ENCODE data around the gene ZNF485. TPM values are rescaled to one million over a fixed set of nuclear protein-coding genes. Genes with fewer than 3 reads are reported as not detected.

The ZNF485 gene
- total and polyA plus RNA-seq, 10 of the 15 experiments (the other 5 are each of a cell fraction or from before 2014, with no cell fraction given), result 3.2 to 7.6 (median 5.1) TPM

GRCh38 chr10:43573250-43574000 is 32.8 kb upstream of the ZNF485 start (continued):
- TF ChIP-seq CEBPZ (IDR thresholded peaks at IDR 0.05; ENCODE audit: low read depth, low read length), result no peak

GRCh38 chr10:43574001-43574892 is 32.0 kb upstream of the ZNF485 start, which contains the start of gene ZNF239:
TSS of gene ZNF239 (minus strand) at chr10:43574616. CDS start at chr10:43558079, 16,537 bp downstream.
- WGBS (ENCODE audit: insufficient coverage, insufficient replicate concordance, low lambda C conversion rate, missing lambda C conversion rate), result 31% methylated on average over 48 of the region's 78 CpGs
- CTCF ChIA-PET, result interaction anchor here (1.6 kb wide), 1 partner anchor 33 kb away, joined by 4 read pairs; no protein-coding TSS in a partner anchor
- Histone ChIP-seq H3K27ac (ENCODE audit: control insufficient read depth, insufficient read depth) (no peak within 1 kb of the TSS), H3K4me2 (ENCODE audit: control insufficient read depth, insufficient read depth) (peak within 1 kb of the TSS; percentile 65), H3K79me2 (ENCODE audit: control insufficient read depth, insufficient read depth, low read length) (no peaks in the 10 kb centered on the region), H4K20me1 (ENCODE audit: control insufficient read depth, insufficient read depth) (no peaks in the 10 kb centered on the region), H3K9ac (ENCODE audit: control insufficient read depth, insufficient read depth, low read length) (peak within 1 kb of the TSS; percentile 19; the same call in 1 of the 2 replicates), H3K27me3 (replicated peaks in 1 of 2; ENCODE audit: control insufficient read depth in 2 of 2, insufficient read depth in 2 of 2, low read length in 1 of 2) (no peaks in the 10 kb centered on the region), H3K4me3 (peak within 1 kb of the TSS; percentile 38; the same call in 1 of the 2 replicates), H2AFZ (ENCODE audit: control insufficient read depth, low read depth, low read length) (peak within 1 kb of the TSS; percentile 68), H3K9me3 (replicated peaks; ENCODE audit: control insufficient read depth, insufficient read depth, low read length) (peaks cover 4% of the 10 kb centered on the region), H3K4me1 (ENCODE audit: control insufficient read depth, insufficient read depth, low read length) (no peaks in the 10 kb centered on the region), H3K36me3 (ENCODE audit: control insufficient read depth in 2 of 2, insufficient read depth in 2 of 2, low read length in 1 of 2) (no peaks in the 10 kb centered on the region)
- POLR2A ChIA-PET, result no interaction called here
- DNase-seq (ENCODE audit: low read depth, low spot score) (no peak), FAIRE-seq (no peak), ATAC-seq (peak; percentile 99)
- intact Hi-C loops (cut with micrococcal nuclease; ENCODE audit: unreplicated experiment), result no loop called here
- BruUV-seq (replicated peaks), result no TSS peak
- RAD21 ChIA-PET (ENCODE audit: unreplicated experiment), result interaction anchor here (1.3 kb wide), 1 partner anchor 21 kb away, joined by 4 read pairs; no protein-coding TSS in a partner anchor
- in situ Hi-C loops (cut with MboI), result no loop called here
- SMC1A ChIA-PET (ENCODE audit: uncharacterized antibody, unreplicated experiment), result interaction anchor here (1.2 kb wide), 1 partner anchor 21 kb away, joined by 3 read pairs; no protein-coding TSS in a partner anchor
- TF ChIP-seq POLR2A (IDR thresholded peaks at IDR 0.05; ENCODE audit: low read depth, low read length) (0 out of 2 replicates have a peak, but pooled peaks have one; percentile 24), SIX5 (IDR thresholded peaks at IDR 0.05; ENCODE audit: low read depth, low read length, severe bottlenecking) (peak; percentile 70), YBX1 (IDR thresholded peaks at IDR 0.05) (no peak), SKIL (IDR thresholded peaks at IDR 0.05; ENCODE audit: low read depth, poor library complexity, severe bottlenecking) (no peak), TBL1XR1 (IDR thresholded peaks at IDR 0.05; ENCODE audit: low read depth, low read length) (no peak), RUNX3 (IDR thresholded peaks at IDR 0.05; ENCODE audit: low read length) (peak; percentile 21; the same call in 1 of the 2 replicates), ZZZ3 (IDR thresholded peaks at IDR 0.05; ENCODE audit: control insufficient read depth, insufficient read length, low read depth) (no peak), SUPT20H (IDR thresholded peaks at IDR 0.05; ENCODE audit: borderline replicate concordance, control insufficient read depth, low read depth, low read length) (no peak), RFX5 (IDR thresholded peaks at IDR 0.05; ENCODE audit: low read depth, low read length) (no peak), MAX (IDR thresholded peaks at IDR 0.05; ENCODE audit: low read depth, low read length) (peak; percentile 18; the same call in 1 of the 2 replicates), KDM1A (IDR thresholded peaks at IDR 0.05; ENCODE audit: borderline replicate concordance) (no peak), NR2F1 (conservative IDR thresholded peaks at IDR 0.05) (peak; percentile 72)
